LoVo (cell line): ENCODE results near the gene KRTAP9-2.
"Not testable (repeated sequence)": the region's sequence is repeated elsewhere in the genome, so short reads cannot be mapped to it uniquely, and the experiment has no call there.

Experiments used
- DNase-seq: peaks from one replicate; pipeline ENCODE4 v3.0.0-alpha.2; 2016; ENCODE audit warnings: low spot score

The KRTAP9-2 gene

GRCh38 chr17:41226598-41227095, at the start of gene KRTAP9-2:
KRTAP9-2 (plus strand) TSS chr17:41226648; CDS start chr17:41226655, 7 bp downstream.
- not testable (repeated sequence) for DNase-seq

GRCh38 chr17:41176744-41177387, 49.6 kb upstream of the KRTAP9-2 start:
- no peak for DNase-seq

DNA sequence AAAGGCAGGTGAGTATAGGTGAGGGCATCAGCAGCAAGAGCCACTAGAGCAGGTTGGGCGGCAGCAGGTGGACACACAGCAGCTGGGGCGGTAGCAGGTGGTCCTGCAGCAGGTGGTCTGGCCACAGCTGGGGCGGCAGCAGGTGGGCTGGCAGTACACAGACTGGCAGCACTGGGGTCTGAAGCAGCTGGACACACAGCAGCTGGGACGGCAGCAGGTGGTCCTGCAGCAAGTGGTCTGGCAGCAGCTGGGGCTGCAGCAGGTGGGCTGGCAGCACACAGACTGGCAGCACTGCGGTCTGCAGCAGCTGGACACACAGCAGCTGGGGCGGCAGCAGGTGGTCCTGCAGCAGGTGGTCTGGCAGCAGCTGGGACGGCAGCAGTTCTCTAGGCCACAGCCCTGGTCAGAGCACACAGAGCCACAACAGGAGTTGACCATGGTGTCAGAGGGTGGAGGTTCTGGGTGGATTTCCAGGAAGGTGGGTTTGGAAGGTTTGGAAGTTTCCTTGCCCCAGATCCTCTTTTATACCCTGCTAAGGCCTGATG, 48.6 kb upstream of the KRTAP9-2 start, which contains the start of gene KRTAP4-2:
Gene KRTAP4-2 (minus strand): TSS at position 495 of the 545 bp plus-strand sequence. CDS start 57 bp downstream, at position 438.
- no peak for DNase-seq

GRCh38 chr17:41178341-41178740, 48.1 kb upstream of the KRTAP9-2 start:
- DNase-seq: no peak

DNA sequence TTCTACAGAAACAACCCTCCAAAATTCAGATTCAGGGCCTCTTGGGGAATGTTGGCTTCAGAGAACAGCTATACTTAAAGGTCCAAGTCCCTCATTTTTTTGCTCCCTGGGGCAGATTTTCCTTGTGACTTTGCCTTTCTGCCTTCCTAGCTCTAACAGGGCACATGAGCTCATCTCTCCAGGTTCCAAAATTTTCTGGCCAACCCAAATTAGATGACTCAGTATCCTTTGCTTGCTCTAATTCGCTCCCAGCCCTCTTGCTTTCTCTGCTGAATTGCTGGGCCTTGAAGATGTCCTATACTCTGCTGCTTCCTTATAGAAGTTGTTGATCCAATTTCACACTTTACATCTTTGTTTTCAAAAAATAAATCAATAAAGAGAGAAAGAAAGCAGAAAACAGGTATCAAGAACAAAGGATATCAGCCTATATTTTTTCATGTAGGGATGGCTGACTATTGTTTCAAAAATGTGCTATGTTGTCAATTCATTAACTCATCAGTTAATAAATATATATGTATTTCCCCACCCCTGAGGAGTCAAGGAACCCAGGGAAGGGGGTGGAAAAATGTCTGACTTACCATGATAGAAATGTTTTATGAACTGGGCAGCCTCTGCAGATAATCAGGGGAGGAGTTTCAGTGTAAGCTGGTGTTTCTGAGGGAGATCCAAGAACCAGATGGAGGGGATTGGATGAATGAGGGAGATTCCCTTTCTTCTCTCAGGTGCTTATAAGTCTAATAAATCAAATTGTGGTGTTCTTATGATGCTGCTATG, 47.4 kb upstream of the KRTAP9-2 start:
- no peak for DNase-seq

DNA sequence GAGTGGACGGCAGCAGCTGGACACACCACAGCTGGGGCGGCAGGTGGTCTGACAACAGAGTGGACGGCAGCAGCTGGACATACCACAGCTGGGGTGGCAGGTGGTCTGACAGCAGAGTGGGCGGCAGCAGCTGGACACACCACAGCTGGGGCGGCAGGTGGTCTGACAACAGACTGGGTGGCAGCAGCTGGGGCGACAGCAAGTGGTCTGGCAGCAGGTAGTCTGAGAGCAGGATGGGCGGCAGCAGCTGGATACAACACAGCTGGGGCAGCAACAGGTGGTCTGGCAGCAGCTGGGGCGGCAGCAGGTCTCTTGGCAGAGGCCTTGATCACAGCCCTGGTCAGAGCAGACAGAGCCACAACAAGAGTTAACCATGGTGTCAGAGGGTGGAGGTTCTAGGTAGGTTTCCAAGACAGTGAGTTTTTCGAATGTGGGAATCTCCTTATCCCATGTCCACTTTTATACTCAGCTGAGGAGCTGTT, 41.9 kb upstream of the KRTAP9-2 start, which contains the start of gene KRTAP4-1:
Gene KRTAP4-1 (minus strand): TSS at position 432 of the 482 bp plus-strand sequence. CDS start 57 bp downstream, at position 375.
- no peak for DNase-seq

DNA sequence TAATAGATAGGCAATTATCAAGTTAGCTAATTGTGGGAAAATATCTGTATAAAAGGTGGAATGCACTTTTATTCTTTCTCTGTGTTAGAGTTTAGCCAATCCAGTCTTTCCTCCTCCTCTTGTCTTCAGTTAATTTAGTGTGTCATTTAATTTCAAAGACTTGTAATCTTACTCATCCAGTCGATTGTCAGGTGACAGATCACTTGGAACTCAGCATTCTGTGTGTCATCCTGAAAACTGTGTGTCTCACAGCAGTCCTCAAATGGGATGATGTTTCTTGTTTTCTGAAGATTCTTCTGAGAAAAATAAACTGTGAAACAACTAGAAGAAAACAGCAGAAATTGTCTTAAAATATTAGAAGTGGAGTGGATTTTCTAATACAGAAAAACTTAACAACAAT, 41.4 kb upstream of the KRTAP9-2 start:
- no peak for DNase-seq

GRCh38 chr17:41186872-41187271, 39.6 kb upstream of the KRTAP9-2 start:
- no peak for DNase-seq

- DNase-seq: not testable (repeated sequence)
Measured at GRCh38 chr17:41189837-41190318, 36.6 kb upstream of the KRTAP9-2 start, which contains the start of gene KRTAP9-1. KRTAP9-1 (plus strand) TSS chr17:41189887; CDS start chr17:41189887, 0 bp downstream.

GRCh38 chr17:41190328-41190727, 36.1 kb upstream of the KRTAP9-2 start:
- DNase-seq: no peak

GRCh38 chr17:41196068-41196467, 30.4 kb upstream of the KRTAP9-2 start:
- no peak for DNase-seq

GRCh38 chr17:41199421-41200078, 26.9 kb upstream of the KRTAP9-2 start:
- no peak for DNase-seq

DNA sequence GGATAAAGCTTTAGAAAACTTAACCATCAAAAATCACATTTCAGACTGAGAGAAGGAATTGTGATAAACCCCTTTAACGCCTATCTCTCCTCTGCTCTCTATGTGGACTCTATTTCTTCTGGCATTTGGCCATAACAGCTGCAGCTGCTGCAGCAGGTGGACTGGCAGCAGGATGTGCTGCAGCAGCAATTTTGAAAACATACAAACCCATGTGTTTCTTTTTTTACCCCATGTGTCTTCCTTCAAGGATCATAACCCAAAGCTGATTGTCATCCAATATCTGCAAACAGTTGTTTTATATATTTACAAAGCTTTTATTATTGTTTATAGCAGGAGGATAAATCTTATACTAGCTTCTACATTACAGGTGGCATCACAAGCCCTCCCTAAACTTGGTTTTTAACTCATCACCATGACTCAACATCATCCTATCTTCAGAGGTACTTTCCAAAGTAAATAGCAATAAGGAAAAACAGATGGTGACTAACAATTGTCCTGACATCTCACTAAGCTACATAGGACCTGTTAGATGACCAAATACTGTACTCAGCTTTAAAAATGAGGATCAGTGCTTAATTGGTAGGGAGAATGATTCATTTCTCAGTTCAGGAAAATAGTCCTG, 14.5 kb upstream of the KRTAP9-2 start:
- no peak for DNase-seq

DNA sequence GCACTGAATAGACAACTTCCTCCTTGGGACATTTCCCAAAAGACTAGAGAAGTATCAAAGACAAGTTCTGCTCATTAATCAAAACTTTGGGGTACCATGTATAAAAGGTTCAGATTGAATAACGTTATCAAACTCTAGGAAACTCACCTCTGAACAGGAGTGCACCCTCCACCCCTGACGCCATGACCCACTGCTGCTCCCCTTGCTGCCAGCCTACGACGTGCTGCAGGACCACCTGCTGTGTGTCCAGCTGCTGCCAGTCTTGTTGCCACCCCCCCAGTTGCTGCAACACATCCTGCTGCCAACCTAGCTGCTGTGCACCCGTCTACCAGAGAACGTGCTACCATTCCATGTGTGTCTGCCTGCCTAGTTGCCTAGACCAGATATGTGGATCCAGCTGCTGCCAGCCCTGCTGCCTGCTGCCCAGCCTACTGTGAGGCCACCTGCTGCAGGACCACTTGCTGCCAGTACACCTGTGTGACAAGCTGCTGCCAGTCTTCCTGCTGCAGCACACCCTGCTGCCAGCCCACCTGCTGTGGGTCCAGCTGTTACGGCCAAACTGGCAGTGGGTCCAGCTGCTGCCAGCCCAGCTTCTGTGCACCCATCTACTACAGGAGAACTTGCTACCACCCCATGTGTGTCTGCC, 13.8 kb upstream of the KRTAP9-2 start:
- DNase-seq: no peak

DNA sequence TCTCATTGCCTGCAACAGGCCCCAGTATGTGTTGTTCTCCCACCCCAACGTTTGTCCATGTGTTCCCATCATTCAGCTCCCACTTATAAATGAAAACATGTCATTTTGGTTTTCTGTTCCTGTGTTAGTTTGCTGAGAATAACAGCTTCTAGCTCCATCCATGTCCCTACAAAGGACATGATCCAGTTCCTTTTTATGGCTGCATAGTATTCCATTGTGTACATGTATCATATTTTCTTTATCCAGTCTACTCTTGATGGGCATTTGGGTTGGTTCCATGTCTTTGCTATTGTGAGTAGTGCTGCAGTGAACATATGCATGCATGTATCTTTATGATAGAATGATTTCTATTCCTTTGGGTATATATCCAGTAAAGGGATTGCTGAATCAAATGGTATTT, 10.8 kb upstream of the KRTAP9-2 start:
- no peak for DNase-seq

- DNase-seq: no peak
Measured at GRCh38 chr17:41223821-41224220, 2.6 kb upstream of the KRTAP9-2 start.

DNA sequence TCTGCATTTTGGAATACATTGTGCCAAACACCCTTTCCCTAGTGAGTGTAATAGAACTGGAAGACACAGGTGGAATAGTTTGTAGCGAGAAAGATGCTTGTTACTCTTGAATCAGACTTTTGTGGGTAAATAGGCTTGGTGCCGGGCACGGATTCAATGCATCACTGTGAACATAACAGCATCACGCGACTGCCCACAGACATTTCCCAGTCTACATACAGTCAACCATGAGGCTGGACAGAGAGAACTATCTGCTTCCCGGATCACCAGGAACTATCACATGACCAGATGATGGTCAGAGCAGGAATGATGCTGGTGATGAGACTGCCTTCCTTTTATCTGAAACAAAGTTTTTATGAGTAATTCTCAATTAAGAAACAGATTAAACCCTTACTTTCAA, 397 bp upstream of the KRTAP9-2 start:
- no peak for DNase-seq

DNA sequence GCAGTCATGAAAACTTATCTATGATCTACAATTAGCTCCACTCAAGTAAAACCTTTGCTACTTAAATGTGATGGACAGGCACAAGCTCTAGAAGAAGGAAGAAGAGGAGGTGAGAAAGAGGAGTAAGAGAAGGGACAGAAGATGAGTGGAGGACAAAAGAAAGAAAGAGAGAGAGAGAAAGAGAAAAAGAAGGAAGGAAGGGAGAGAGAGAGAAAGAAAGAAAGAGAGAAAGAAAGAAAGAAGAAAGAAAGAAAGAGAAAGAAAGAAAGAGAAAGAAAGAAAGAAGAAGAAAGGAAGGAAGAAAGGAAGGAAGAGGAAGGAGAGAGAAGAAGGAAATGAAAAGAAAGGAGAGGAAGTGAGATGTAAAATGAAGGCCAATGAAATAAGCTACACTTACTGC, 3.6 kb downstream of the KRTAP9-2 start:
- DNase-seq: no peak

DNA sequence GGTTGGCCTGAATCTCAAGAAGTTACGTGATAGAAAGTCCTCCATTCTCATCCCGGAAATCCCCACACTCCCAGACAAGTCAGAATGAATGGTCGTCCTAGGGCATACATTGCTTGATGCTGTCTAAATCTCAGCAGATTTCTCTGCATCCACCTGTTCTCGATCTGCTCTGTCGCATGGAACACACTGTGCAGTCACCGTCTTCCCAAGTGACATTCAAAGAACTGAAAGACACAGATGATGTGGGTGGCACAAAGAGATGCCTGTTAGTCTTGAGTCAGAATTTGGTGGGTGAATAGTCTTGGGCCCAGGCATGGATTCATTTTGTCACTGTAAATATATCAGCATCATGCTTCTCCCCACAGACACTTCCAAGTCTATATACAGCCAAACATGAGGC, 5.3 kb downstream of the KRTAP9-2 start:
- no peak for DNase-seq

GRCh38 chr17:41232399-41233105, 6.1 kb downstream of the KRTAP9-2 start, which contains the start of gene KRTAP9-3:
KRTAP9-3 (plus strand) TSS chr17:41232449; CDS start chr17:41232502, 53 bp downstream.
- DNase-seq: not testable (repeated sequence)
